ENCODE data around the gene GSTA5. TPM values are rescaled to one million over a fixed set of nuclear protein-coding genes. Genes with fewer than 3 reads are reported as not detected.
"Not testable (repeated sequence)": the region's sequence is repeated elsewhere in the genome, so short reads cannot be mapped to it uniquely, and the experiment has no call there.

GSTA5 gene
- total RNA-seq, 1 experiment from 2014 or later, result not detected

DNA sequence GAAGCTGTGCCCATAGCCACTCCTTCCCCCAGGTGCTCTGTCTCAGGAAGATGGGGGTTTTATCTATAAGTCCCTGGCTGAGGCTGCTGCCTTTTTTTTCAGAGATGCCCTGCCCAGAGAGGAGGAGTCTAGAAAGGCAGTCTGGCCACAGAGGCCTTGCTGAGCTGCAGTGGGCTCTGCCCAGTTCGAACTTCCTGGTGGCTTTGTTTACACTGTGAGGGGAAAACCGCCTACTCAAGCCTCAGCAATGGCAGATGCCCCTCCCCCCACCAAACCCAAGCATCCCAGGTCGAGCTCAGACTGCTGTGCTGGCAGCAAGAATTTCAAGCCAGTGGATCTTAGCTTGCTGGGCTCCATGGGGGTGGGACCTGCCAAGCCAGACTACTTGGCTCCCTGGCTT is 15.5 kb upstream of the GSTA5 start:
- TF ChIP-seq SP1 (CRISPR knock-in tag; conservative IDR thresholded peaks at IDR 0.05), result peak; percentile 38; the same call in 1 of the 2 replicates
- TF ChIP-seq, protein P1, sequence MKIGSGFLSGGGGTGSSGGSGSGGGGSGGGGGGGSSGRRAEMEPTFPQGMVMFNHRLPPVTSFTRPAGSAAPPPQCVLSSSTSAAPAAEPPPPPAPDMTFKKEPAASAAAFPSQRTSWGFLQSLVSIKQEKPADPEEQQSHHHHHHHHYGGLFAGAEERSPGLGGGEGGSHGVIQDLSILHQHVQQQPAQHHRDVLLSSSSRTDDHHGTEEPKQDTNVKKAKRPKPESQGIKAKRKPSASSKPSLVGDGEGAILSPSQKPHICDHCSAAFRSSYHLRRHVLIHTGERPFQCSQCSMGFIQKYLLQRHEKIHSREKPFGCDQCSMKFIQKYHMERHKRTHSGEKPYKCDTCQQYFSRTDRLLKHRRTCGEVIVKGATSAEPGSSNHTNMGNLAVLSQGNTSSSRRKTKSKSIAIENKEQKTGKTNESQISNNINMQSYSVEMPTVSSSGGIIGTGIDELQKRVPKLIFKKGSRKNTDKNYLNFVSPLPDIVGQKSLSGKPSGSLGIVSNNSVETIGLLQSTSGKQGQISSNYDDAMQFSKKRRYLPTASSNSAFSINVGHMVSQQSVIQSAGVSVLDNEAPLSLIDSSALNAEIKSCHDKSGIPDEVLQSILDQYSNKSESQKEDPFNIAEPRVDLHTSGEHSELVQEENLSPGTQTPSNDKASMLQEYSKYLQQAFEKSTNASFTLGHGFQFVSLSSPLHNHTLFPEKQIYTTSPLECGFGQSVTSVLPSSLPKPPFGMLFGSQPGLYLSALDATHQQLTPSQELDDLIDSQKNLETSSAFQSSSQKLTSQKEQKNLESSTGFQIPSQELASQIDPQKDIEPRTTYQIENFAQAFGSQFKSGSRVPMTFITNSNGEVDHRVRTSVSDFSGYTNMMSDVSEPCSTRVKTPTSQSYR (CRISPR knock-in tag; IDR thresholded peaks at IDR 0.05), result peak; percentile 96
- peak; percentile 41; the same call in 1 of the 2 replicates for TF ChIP-seq FOXP1 (CRISPR knock-in tag; IDR thresholded peaks at IDR 0.05; ENCODE audit: borderline replicate concordance)
- peak; percentile 96 for TF ChIP-seq FOXK1 (CRISPR knock-in tag; IDR thresholded peaks at IDR 0.05)
- TF ChIP-seq, protein P2, sequence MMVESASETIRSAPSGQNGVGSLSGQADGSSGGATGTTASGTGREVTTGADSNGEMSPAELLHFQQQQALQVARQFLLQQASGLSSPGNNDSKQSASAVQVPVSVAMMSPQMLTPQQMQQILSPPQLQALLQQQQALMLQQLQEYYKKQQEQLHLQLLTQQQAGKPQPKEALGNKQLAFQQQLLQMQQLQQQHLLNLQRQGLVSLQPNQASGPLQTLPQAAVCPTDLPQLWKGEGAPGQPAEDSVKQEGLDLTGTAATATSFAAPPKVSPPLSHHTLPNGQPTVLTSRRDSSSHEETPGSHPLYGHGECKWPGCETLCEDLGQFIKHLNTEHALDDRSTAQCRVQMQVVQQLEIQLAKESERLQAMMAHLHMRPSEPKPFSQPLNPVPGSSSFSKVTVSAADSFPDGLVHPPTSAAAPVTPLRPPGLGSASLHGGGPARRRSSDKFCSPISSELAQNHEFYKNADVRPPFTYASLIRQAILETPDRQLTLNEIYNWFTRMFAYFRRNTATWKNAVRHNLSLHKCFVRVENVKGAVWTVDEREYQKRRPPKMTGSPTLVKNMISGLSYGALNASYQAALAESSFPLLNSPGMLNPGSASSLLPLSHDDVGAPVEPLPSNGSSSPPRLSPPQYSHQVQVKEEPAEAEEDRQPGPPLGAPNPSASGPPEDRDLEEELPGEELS (CRISPR knock-in tag; IDR thresholded peaks at IDR 0.05), result peak; percentile 36; the same call in 1 of the 2 replicates
- TF ChIP-seq, protein P3, sequence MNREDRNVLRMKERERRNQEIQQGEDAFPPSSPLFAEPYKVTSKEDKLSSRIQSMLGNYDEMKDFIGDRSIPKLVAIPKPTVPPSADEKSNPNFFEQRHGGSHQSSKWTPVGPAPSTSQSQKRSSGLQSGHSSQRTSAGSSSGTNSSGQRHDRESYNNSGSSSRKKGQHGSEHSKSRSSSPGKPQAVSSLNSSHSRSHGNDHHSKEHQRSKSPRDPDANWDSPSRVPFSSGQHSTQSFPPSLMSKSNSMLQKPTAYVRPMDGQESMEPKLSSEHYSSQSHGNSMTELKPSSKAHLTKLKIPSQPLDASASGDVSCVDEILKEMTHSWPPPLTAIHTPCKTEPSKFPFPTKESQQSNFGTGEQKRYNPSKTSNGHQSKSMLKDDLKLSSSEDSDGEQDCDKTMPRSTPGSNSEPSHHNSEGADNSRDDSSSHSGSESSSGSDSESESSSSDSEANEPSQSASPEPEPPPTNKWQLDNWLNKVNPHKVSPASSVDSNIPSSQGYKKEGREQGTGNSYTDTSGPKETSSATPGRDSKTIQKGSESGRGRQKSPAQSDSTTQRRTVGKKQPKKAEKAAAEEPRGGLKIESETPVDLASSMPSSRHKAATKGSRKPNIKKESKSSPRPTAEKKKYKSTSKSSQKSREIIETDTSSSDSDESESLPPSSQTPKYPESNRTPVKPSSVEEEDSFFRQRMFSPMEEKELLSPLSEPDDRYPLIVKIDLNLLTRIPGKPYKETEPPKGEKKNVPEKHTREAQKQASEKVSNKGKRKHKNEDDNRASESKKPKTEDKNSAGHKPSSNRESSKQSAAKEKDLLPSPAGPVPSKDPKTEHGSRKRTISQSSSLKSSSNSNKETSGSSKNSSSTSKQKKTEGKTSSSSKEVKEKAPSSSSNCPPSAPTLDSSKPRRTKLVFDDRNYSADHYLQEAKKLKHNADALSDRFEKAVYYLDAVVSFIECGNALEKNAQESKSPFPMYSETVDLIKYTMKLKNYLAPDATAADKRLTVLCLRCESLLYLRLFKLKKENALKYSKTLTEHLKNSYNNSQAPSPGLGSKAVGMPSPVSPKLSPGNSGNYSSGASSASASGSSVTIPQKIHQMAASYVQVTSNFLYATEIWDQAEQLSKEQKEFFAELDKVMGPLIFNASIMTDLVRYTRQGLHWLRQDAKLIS (CRISPR knock-in tag; IDR thresholded peaks at IDR 0.05; ENCODE audit: borderline replicate concordance), result 0 out of 2 replicates have a peak, but pooled peaks have one; percentile 44
- not testable (repeated sequence) for H3K27ac Mint-ChIP-seq; H3K9me3 Mint-ChIP-seq; H3K36me3 Mint-ChIP-seq; H3K27me3 Mint-ChIP-seq (ENCODE audit: low read depth); H3K4me3 Mint-ChIP-seq
- DNase-seq (ENCODE audit: low spot score) (peak; percentile 81), ATAC-seq (peak; percentile 72)
- ChIA-PET POLR2A (interaction anchor here (0.7 to 0.9 kb wide), 2 partner anchors 122 to 144 kb away, joined by 4 read pairs; no protein-coding TSS in a partner anchor), CTCF (interaction anchor here (0.6 to 1.9 kb wide), 3 partner anchors 12 to 138 kb away, joined by 3 to 10 read pairs (median 5); partner anchors contain the start of gene GSTA4)
- peaks cover 27% of the 10 kb centered on the region for H3K4me1 Mint-ChIP-seq

DNA sequence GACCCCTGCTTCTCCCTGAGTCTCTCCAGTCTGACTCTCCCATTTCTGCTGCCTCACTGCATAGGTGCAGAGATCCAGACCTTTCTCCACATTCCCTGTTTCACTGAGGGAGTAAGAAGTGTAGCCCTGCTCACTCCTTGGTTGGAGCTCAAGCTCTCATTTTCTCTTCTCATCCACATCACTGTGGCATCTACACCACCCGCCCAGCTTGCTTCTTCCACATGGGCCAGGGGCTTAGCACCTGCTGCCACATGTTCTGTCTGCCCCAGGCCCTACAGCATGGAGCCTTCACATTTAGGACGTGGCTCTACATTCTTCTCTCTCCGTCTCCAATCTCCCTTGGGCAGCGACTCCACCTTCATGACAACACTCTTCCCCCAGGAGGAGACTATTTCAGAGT is 8.5 kb upstream of the GSTA5 start:
- Mint-ChIP-seq H3K36me3 (peaks cover 11% of the 10 kb centered on the region), H3K27ac (no peak overlapping the region), H3K9me3 (peaks cover 23% of the 10 kb centered on the region), H3K4me1 (no peaks in the 10 kb centered on the region), H3K27me3 (ENCODE audit: low read depth) (peaks cover 6% of the 10 kb centered on the region; the same call in 1 of the 2 replicates), H3K4me3 (no peak overlapping the region)
- no peak for DNase-seq (ENCODE audit: low spot score)
- no peak for ATAC-seq
- TF ChIP-seq, protein P4, sequence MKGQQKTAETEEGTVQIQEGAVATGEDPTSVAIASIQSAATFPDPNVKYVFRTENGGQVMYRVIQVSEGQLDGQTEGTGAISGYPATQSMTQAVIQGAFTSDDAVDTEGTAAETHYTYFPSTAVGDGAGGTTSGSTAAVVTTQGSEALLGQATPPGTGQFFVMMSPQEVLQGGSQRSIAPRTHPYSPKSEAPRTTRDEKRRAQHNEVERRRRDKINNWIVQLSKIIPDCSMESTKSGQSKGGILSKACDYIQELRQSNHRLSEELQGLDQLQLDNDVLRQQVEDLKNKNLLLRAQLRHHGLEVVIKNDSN (CRISPR knock-in tag; IDR thresholded peaks at IDR 0.05), result no peak
- TF ChIP-seq, protein P5, sequence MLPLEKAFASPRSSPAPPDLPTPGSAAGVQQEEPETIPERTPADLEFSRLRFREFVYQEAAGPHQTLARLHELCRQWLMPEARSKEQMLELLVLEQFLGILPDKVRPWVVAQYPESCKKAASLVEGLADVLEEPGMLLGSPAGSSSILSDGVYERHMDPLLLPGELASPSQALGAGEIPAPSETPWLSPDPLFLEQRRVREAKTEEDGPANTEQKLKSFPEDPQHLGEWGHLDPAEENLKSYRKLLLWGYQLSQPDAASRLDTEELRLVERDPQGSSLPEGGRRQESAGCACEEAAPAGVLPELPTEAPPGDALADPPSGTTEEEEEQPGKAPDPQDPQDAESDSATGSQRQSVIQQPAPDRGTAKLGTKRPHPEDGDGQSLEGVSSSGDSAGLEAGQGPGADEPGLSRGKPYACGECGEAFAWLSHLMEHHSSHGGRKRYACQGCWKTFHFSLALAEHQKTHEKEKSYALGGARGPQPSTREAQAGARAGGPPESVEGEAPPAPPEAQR (CRISPR knock-in tag; IDR thresholded peaks at IDR 0.05), result no peak
- TF ChIP-seq NFE2L1 (CRISPR knock-in tag; IDR thresholded peaks at IDR 0.05) (no peak), IRF2 (CRISPR knock-in tag; IDR thresholded peaks at IDR 0.05; ENCODE audit: borderline replicate concordance, low read depth) (no peak)
- ChIA-PET POLR2A (no interaction called here), CTCF (interaction anchor here (1.1 kb wide), 1 partner anchor 147 kb away, joined by 3 read pairs; no protein-coding TSS in a partner anchor)

Data from WTC11 (cell line).